Keratinocyte (primary cell): Measurements from ENCODE around the gene PEX3. TPM values are rescaled to one million over a fixed set of nuclear protein-coding genes. Genes with fewer than 3 reads are reported as not detected.

ENCODE experiments used
- DNase-seq: peaks from one replicate; pipeline ENCODE4 v3.0.0-alpha.2; 2011; ENCODE audit warnings: low read depth, missing footprints, low spot score
- FAIRE-seq: peaks from 2 replicates; lab custom pipeline; 2011; peaks lifted over from hg19 to GRCh38; lab: Jason Lieb, UNC
- H2AFZ ChIP-seq: 2 replicates; pipeline ENCODE4 v1.6.0; 2012; ENCODE audit warnings: low read length, control low read depth, inconsistent platforms; ENCODE audit not compliant: control insufficient read depth
- H3K27ac ChIP-seq: 2 replicates; pipeline ENCODE4 v1.5.1; 2011; ENCODE audit warnings: low read length; ENCODE audit not compliant: control insufficient read depth, insufficient read depth
- H3K27me3 ChIP-seq: 3 replicates; pipeline ENCODE4 v1.6.0; 2011; ENCODE audit warnings: low read length; ENCODE audit not compliant: control insufficient read depth, insufficient read depth; ENCODE audit errors: extremely low read depth
- H3K36me3 ChIP-seq, 2 experiments: 2 replicates in 1 of 2; 3 replicates in 1 of 2; pipeline ENCODE4 v1.5.1; 2011; ENCODE audit warnings: low read length in 2 of 2, mild to moderate bottlenecking in 1 of 2; ENCODE audit not compliant: control insufficient read depth in 2 of 2, insufficient read depth in 2 of 2; ENCODE audit errors: extremely low read depth in 1 of 2
- H3K4me1 ChIP-seq: 3 replicates; pipeline ENCODE4 v1.5.1; 2011; ENCODE audit warnings: low read length; ENCODE audit not compliant: control insufficient read depth, insufficient read depth; ENCODE audit errors: extremely low read depth
- H3K4me2 ChIP-seq: 3 replicates; pipeline ENCODE4 v1.6.0; 2011; ENCODE audit warnings: low read depth, low read length; ENCODE audit not compliant: control insufficient read depth, insufficient read depth; ENCODE audit errors: extremely low read depth
- H3K4me3 ChIP-seq, 3 experiments: fragments of 200-600 bp in 1 of 3; sonication (generic) in 1 of 3; 2 replicates in 2 of 3; 3 replicates in 1 of 3; pipeline ENCODE4 v1.5.1; 2011 to 2016; ENCODE audit warnings: low read length in 3 of 3, mild to moderate bottlenecking in 3 of 3, control low read depth in 2 of 3, inconsistent platforms in 1 of 3, low read depth in 1 of 3, mixed read lengths in 1 of 3, mixed run types in 1 of 3, moderate library complexity in 1 of 3; ENCODE audit not compliant: control insufficient read depth in 2 of 3, insufficient read depth in 2 of 3; ENCODE audit errors: extremely low read depth in 1 of 3
- H3K79me2 ChIP-seq: 2 replicates; pipeline ENCODE4 v1.6.0; 2012; ENCODE audit warnings: low read length; ENCODE audit not compliant: control insufficient read depth, insufficient read depth
- H3K9ac ChIP-seq: 3 replicates; pipeline ENCODE4 v1.6.0; 2011; ENCODE audit warnings: low read length; ENCODE audit not compliant: control insufficient read depth, insufficient read depth; ENCODE audit errors: extremely low read depth
- H3K9me1 ChIP-seq: 3 replicates; pipeline ENCODE4 v1.6.0; 2011; ENCODE audit warnings: low read length; ENCODE audit not compliant: control insufficient read depth, insufficient read depth; ENCODE audit errors: extremely low read depth
- H3K9me3 ChIP-seq: 2 replicates; pipeline ENCODE4 v1.5.1; 2012; ENCODE audit warnings: low read depth, low read length; ENCODE audit not compliant: control insufficient read depth
- H4K20me1 ChIP-seq: 3 replicates; pipeline ENCODE4 v1.6.0; 2011; ENCODE audit warnings: low read length; ENCODE audit not compliant: control insufficient read depth, insufficient read depth; ENCODE audit errors: extremely low read depth
- EZH2 ChIP-seq: IDR thresholded peaks from one replicate; pipeline ENCODE4 v1.6.1; 2012; ENCODE audit warnings: inconsistent platforms, mild to moderate bottlenecking, low read length, moderate library complexity
- dilution Hi-C: fragments of 300-500 bp; cut with MboI; formaldehyde crosslinking; loops from one replicate; pipeline ENCODE4 v1.7.0; 2020; ENCODE audit warnings: low sequenced_read_pairs; ENCODE audit not compliant: extremely low pct_ligation_motif_present
- polyA plus RNA-seq, 5 experiments: library from polyadenylated mRNA; depleted of rRNA in 3 of 5; stranded (reverse) in 3 of 5; stranded (forward) in 1 of 5; unstranded in 1 of 5; fragments of >200 nt; gene quantifications; 1 replicate in 1 of 5; 2 replicates in 3 of 5; 3 replicates in 1 of 5; pipeline versions ENCODE4 v1.2.1 to v1.2.3, GENCODE V29; 2011 to 2012; ENCODE audit warnings: missing spikeins in 2 of 5, low read depth in 1 of 5, low replicate concordance in 1 of 5
- TF ChIP-seq, protein P1 (sequence below), 3 experiments: IDR thresholded peaks in 1 of 3; conservative IDR thresholded peaks in 1 of 3; optimal IDR thresholded peaks in 1 of 3; 2 replicates in 2 of 3; 3 replicates in 1 of 3; pipeline versions ENCODE3 to v1.5.1; 2011; ENCODE audit warnings: low read length in 3 of 3, mild to moderate bottlenecking in 3 of 3, moderate library complexity in 2 of 3, control low read depth in 1 of 3, inconsistent platforms in 1 of 3; ENCODE audit not compliant: insufficient read depth in 2 of 3; ENCODE audit errors: extremely low read depth in 1 of 3

The PEX3 gene
- polyA plus RNA-seq, 1 donor (not counting 4 experiments of a cell fraction or from before 2014, with no cell fraction given), result 68.1 TPM

DNA sequence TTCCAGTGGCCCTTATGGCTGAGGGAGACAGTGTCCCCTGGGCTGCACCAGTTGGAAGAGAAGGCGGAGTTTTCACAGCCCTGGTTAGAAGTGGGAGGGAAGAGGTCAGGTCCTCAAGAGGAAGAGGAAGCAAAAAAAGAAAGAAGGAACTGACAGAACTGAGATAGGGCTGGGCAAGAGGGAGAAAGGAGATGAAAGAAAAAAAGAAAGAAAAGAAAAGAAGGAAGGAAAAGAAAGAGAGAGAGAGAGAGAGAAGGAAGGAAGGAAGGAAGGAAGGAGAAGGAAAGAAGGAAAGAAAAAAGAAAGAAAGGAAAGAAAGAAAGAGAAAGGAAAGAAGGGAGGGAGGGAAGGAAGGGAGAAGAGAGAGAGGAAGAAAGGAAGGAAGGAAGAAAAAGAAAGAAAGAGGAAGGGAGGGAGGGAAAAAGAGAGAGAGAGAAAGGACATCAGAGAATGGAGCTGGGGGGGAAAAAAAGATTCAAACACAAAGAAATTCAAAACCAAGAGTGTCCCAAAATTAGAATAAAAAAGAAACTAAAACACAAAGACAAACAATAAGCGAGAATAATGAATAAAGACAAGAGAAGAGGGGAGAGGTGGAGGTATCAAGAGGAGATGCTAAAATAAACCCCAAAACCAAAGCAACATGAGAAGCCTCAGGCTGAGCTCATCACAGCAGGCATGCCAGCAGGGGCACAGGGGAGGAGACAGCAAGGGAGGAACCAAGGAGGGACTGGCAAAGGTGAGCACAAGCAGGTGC is 66.3 kb downstream of the PEX3 start:
- H3K4me2 ChIP-seq, result no peak overlapping the region
- no peaks in the 10 kb centered on the region for H4K20me1 ChIP-seq
- no peak overlapping the region for H2AFZ ChIP-seq
- H3K36me3 ChIP-seq, result no peaks in the 10 kb centered on the region
- H3K4me3 ChIP-seq, result no peak overlapping the region
- dilution Hi-C loops, result no loop called here
- FAIRE-seq (no peak), DNase-seq (no peak)
- H3K27ac ChIP-seq, result no peak overlapping the region
- no peaks in the 10 kb centered on the region for H3K79me2 ChIP-seq
- H3K9me3 ChIP-seq, result no peaks in the 10 kb centered on the region
- no peaks in the 10 kb centered on the region for H3K9me1 ChIP-seq
- no peaks in the 10 kb centered on the region for H3K4me1 ChIP-seq
- H3K27me3 ChIP-seq, result peaks cover 6% of the 10 kb centered on the region
- no peak for TF ChIP-seq EZH2
- H3K9ac ChIP-seq, result no peak overlapping the region

DNA sequence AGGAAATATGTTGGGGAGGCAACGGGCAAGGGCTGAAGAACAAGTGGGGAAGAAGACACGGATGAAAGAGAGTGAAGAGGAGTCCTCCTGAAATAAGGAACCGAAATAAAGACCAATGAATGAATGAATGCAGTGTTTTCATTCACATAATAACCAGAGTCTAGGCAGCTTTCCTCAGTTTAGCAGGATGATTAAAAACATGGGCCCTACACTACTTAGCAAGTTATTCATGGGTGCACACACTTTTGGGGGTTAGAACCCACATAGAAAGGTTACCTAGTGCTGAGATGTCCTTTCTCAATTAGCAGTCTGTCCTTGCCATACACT is 66.8 kb downstream of the PEX3 start:
- Histone ChIP-seq H3K36me3 (no peaks in the 10 kb centered on the region), H2AFZ (no peak overlapping the region), H3K4me3 (no peak overlapping the region), H3K4me1 (no peaks in the 10 kb centered on the region), H3K27me3 (peaks cover 6% of the 10 kb centered on the region), H4K20me1 (no peaks in the 10 kb centered on the region), H3K9ac (no peak overlapping the region), H3K4me2 (no peak overlapping the region), H3K27ac (no peak overlapping the region), H3K9me1 (no peaks in the 10 kb centered on the region), H3K9me3 (no peaks in the 10 kb centered on the region), H3K79me2 (no peaks in the 10 kb centered on the region)
- DNase-seq (no peak), FAIRE-seq (no peak)
- no peak for TF ChIP-seq EZH2
- TF ChIP-seq, protein P1, sequence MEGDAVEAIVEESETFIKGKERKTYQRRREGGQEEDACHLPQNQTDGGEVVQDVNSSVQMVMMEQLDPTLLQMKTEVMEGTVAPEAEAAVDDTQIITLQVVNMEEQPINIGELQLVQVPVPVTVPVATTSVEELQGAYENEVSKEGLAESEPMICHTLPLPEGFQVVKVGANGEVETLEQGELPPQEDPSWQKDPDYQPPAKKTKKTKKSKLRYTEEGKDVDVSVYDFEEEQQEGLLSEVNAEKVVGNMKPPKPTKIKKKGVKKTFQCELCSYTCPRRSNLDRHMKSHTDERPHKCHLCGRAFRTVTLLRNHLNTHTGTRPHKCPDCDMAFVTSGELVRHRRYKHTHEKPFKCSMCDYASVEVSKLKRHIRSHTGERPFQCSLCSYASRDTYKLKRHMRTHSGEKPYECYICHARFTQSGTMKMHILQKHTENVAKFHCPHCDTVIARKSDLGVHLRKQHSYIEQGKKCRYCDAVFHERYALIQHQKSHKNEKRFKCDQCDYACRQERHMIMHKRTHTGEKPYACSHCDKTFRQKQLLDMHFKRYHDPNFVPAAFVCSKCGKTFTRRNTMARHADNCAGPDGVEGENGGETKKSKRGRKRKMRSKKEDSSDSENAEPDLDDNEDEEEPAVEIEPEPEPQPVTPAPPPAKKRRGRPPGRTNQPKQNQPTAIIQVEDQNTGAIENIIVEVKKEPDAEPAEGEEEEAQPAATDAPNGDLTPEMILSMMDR (optimal IDR thresholded peaks at IDR 0.05 in 1 of 3, IDR thresholded peaks at IDR 0.05 in 1 of 3, conservative IDR thresholded peaks at IDR 0.05 in 1 of 3; ENCODE audit: extremely low read depth in 1 of 3, insufficient read depth in 2 of 3, low read length in 3 of 3), result no peak
- dilution Hi-C loops, result no loop called here
